Karpas-422 (cell line): ENCODE data around the gene TMEM269. TPM values are rescaled to one million over a fixed set of nuclear protein-coding genes. Genes with fewer than 3 reads are reported as not detected.
A peak's percentile ranks its signal among the peaks of the same experiment; 100 is the strongest.
"Not testable (repeated sequence)": the region's sequence is repeated elsewhere in the genome, so short reads cannot be mapped to it uniquely, and the experiment has no call there.

ENCODE experiments used
- DNase-seq: peaks from one replicate; pipeline ENCODE4 v3.0.0-alpha.2; 2015
- H2AFZ ChIP-seq: fragments of 200-600 bp; sonication (generic); 2 replicates; pipeline ENCODE4 v1.6.1; 2014; ENCODE audit warnings: antibody characterized with exemption, low read length, mixed read lengths
- H3K27ac ChIP-seq: fragments of 200-600 bp; sonication (generic); 2 replicates; pipeline ENCODE4 v1.5.1; 2014; ENCODE audit warnings: mild to moderate bottlenecking, low read length, moderate library complexity
- H3K27me3 ChIP-seq: fragments of 200-600 bp; sonication (generic); 2 replicates; pipeline ENCODE4 v1.6.1; 2014; ENCODE audit warnings: low read length, mixed read lengths
- H3K36me3 ChIP-seq: fragments of 200-600 bp; sonication (generic); 2 replicates; pipeline ENCODE4 v1.6.1; 2014; ENCODE audit warnings: low read length, mixed read lengths; ENCODE audit not compliant: insufficient read depth
- H3K4me1 ChIP-seq: fragments of 200-600 bp; sonication (generic); 2 replicates; pipeline ENCODE4 v1.6.1; 2014; ENCODE audit warnings: mild to moderate bottlenecking, low read length, mixed read lengths
- H3K4me2 ChIP-seq: fragments of 200-600 bp; sonication (generic); 2 replicates; pipeline ENCODE4 v1.6.1; 2014; ENCODE audit warnings: low read length, low read depth, mild to moderate bottlenecking; ENCODE audit not compliant: poor library complexity, severe bottlenecking
- H3K4me3 ChIP-seq: fragments of 200-600 bp; sonication (generic); 2 replicates; pipeline ENCODE4 v1.5.1; 2014; ENCODE audit warnings: mild to moderate bottlenecking, antibody characterized with exemption, low read length, mixed read lengths
- H3K79me2 ChIP-seq: fragments of 200-600 bp; sonication (generic); 2 replicates; pipeline ENCODE4 v1.6.1; 2014; ENCODE audit warnings: mild to moderate bottlenecking, low read length, mixed read lengths
- H3K9ac ChIP-seq: fragments of 200-600 bp; sonication (generic); 2 replicates; pipeline ENCODE4 v1.6.0; 2014; ENCODE audit warnings: low read length
- H3K9me2 ChIP-seq: fragments of 200-600 bp; sonication (generic), shearing (Covaris generic); replicated peaks from 2 replicates; pipeline ENCODE4 v1.6.0; 2014; ENCODE audit warnings: mild to moderate bottlenecking, low read length, moderate library complexity; ENCODE audit not compliant: insufficient read depth
- H3K9me3 ChIP-seq: fragments of 300-700, 200-600 bp; sonication (generic); 2 replicates; pipeline ENCODE4 v1.6.1; 2014; ENCODE audit warnings: low read length, mixed read lengths
- H4K20me1 ChIP-seq: fragments of 200-600 bp; sonication (generic); 2 replicates; pipeline ENCODE4 v1.6.1; 2014; ENCODE audit warnings: mild to moderate bottlenecking, antibody characterized with exemption, low read length, low read depth; ENCODE audit not compliant: insufficient read depth
- total RNA-seq: library from RNA; depleted of rRNA; stranded (reverse); fragments of >200 nt; shearing (Covaris generic); gene quantifications from 2 replicates; pipeline ENCODE4 v1.2.3, GENCODE V29; 2014; ENCODE audit warnings: low replicate concordance

Gene TMEM269
- total RNA-seq, 1 experiment from 2014 or later: not detected

GRCh38 chr1:42744148-42744413 lies 40.7 kb upstream of the TMEM269 start:
- H3K4me1 ChIP-seq: no peaks in the 10 kb centered on the region
- no peaks in the 10 kb centered on the region for H3K27me3 ChIP-seq
- H2AFZ ChIP-seq: no peak overlapping the region
- no peak overlapping the region for H3K4me2 ChIP-seq
- no peaks in the 10 kb centered on the region for H3K79me2 ChIP-seq
- no peak overlapping the region for H3K4me3 ChIP-seq
- H3K27ac ChIP-seq: no peak overlapping the region
- DNase-seq: no peak
- H3K9me2 ChIP-seq: no peaks in the 10 kb centered on the region
- H3K36me3 ChIP-seq: peaks cover 7% of the 10 kb centered on the region; the same call in 1 of the 2 replicates
- H3K9me3 ChIP-seq: no peaks in the 10 kb centered on the region
- H4K20me1 ChIP-seq: no peaks in the 10 kb centered on the region
- H3K9ac ChIP-seq: no peak overlapping the region

GRCh38 chr1:42745851-42746250 lies 38.9 kb upstream of the TMEM269 start:
- Histone ChIP-seq H3K27me3 (no peaks in the 10 kb centered on the region), H3K9me3 (no peaks in the 10 kb centered on the region), H3K4me2 (no peak overlapping the region), H3K4me3 (no peak overlapping the region), H3K4me1 (no peaks in the 10 kb centered on the region), H3K27ac (no peak overlapping the region), H4K20me1 (no peaks in the 10 kb centered on the region), H3K36me3 (peaks cover 7% of the 10 kb centered on the region; the same call in 1 of the 2 replicates), H2AFZ (no peak overlapping the region), H3K9ac (no peak overlapping the region), H3K79me2 (no peaks in the 10 kb centered on the region), H3K9me2 (no peaks in the 10 kb centered on the region)
- no peak for DNase-seq

DNA sequence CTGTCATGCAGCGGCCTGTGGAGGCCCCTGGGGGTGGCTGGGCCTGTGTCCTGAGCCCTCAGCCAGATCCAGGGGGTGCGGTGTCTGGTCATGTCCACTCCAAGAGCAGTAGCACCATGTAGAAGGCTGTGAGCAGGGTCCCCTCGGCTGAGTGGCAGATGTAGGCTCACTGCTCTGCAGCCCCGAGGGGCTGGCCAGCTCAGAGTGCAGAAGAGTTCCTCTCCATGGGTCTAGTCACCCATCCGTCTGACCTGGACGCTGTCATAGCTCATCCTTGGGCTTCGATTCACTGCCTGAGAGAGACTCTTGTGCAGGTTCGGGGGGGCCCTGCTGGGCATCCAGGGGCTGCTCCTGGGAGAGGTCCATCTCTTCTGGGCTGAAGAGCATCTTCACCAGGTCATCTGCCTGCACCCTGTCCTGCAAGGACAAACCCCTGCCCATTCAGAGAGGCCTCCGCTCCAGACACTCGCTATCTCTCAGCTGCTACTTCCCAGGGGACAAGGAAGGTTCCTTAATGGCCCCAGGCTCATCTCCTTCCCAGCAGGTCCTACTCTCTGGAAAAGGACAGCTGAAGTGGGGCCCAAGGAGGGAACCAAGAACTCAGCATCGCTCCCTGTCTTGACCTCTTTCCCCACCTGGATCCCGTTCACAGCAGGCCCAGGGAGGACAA lies 38.2 kb upstream of the TMEM269 start:
- H3K79me2 ChIP-seq: no peaks in the 10 kb centered on the region
- no peak overlapping the region for H3K4me3 ChIP-seq
- no peaks in the 10 kb centered on the region for H4K20me1 ChIP-seq
- no peak for DNase-seq
- H3K27me3 ChIP-seq: no peaks in the 10 kb centered on the region
- peaks cover 7% of the 10 kb centered on the region; the same call in 1 of the 2 replicates for H3K36me3 ChIP-seq
- no peaks in the 10 kb centered on the region for H3K4me1 ChIP-seq
- no peak overlapping the region for H3K4me2 ChIP-seq
- H3K27ac ChIP-seq: no peak overlapping the region
- H2AFZ ChIP-seq: no peak overlapping the region
- H3K9me3 ChIP-seq: no peaks in the 10 kb centered on the region
- H3K9me2 ChIP-seq: no peaks in the 10 kb centered on the region
- H3K9ac ChIP-seq: no peak overlapping the region

DNA sequence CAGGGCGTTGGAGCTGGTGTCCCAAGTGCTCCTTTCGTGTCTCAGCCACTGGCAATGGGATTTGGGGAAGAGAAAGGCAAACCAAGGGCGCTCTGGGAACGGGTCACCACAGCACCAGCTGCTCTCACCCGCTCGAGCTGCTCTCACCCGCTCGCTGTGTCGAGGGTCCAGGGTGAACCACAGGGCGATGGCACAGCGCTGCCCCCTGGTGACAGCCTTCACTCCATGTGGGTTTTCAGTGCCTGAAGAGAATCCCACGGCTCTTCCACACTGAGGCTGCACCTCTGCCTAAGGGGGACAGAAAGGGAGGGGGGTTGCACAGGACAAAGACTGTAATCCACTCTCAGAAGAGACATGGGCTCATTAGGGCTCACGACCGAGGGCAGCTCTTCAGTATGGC lies 37.7 kb upstream of the TMEM269 start:
- Histone ChIP-seq H3K4me2 (no peak overlapping the region), H3K27me3 (no peaks in the 10 kb centered on the region), H3K4me1 (no peaks in the 10 kb centered on the region), H3K4me3 (no peak overlapping the region), H3K9me3 (no peaks in the 10 kb centered on the region), H3K79me2 (no peaks in the 10 kb centered on the region), H4K20me1 (no peaks in the 10 kb centered on the region), H3K36me3 (peaks cover 11% of the 10 kb centered on the region; the same call in 1 of the 2 replicates), H3K9me2 (no peaks in the 10 kb centered on the region), H3K9ac (no peak overlapping the region), H3K27ac (no peak overlapping the region), H2AFZ (no peak overlapping the region)
- peak; percentile 75 for DNase-seq

GRCh38 chr1:42748021-42748420 lies 36.8 kb upstream of the TMEM269 start:
- no peak for DNase-seq
- H3K9me3 ChIP-seq: no peaks in the 10 kb centered on the region
- H2AFZ ChIP-seq: no peak overlapping the region
- no peaks in the 10 kb centered on the region for H3K79me2 ChIP-seq
- no peaks in the 10 kb centered on the region for H3K27me3 ChIP-seq
- H3K36me3 ChIP-seq: peaks cover 14% of the 10 kb centered on the region; the same call in 1 of the 2 replicates
- no peaks in the 10 kb centered on the region for H4K20me1 ChIP-seq
- no peak overlapping the region for H3K4me3 ChIP-seq
- no peak overlapping the region for H3K9ac ChIP-seq
- H3K4me2 ChIP-seq: no peak overlapping the region
- H3K9me2 ChIP-seq: no peaks in the 10 kb centered on the region
- H3K4me1 ChIP-seq: peaks cover under 1% of the 10 kb centered on the region; the same call in 1 of the 2 replicates
- no peak overlapping the region for H3K27ac ChIP-seq

- H3K36me3 ChIP-seq: peaks cover 17% of the 10 kb centered on the region; the same call in 1 of the 2 replicates
- DNase-seq: no peak
- no peak overlapping the region for H3K4me3 ChIP-seq
Measured at GRCh38 chr1:42748461-42749410, 36.1 kb upstream of the TMEM269 start.

GRCh38 chr1:42750041-42750440 lies 34.8 kb upstream of the TMEM269 start:
- Histone ChIP-seq H3K27ac (no peak overlapping the region), H3K9ac (no peak overlapping the region), H3K9me2 (no peaks in the 10 kb centered on the region), H3K4me1 (peaks cover 5% of the 10 kb centered on the region; the same call in 1 of the 2 replicates), H3K9me3 (no peaks in the 10 kb centered on the region), H3K27me3 (no peaks in the 10 kb centered on the region), H3K79me2 (no peaks in the 10 kb centered on the region), H3K4me2 (no peak overlapping the region), H3K36me3 (peaks cover 23% of the 10 kb centered on the region; the same call in 1 of the 2 replicates), H4K20me1 (no peaks in the 10 kb centered on the region), H2AFZ (no peak overlapping the region), H3K4me3 (no peak overlapping the region)
- DNase-seq: no peak

More at GRCh38 chr1:42748461-42749410, 36.1 kb upstream of the TMEM269 start:
- Histone ChIP-seq H4K20me1 (no peaks in the 10 kb centered on the region), H3K9me3 (no peaks in the 10 kb centered on the region), H3K4me2 (no peak overlapping the region), H3K27me3 (no peaks in the 10 kb centered on the region), H3K27ac (no peak overlapping the region), H2AFZ (no peak overlapping the region), H3K4me1 (peaks cover 5% of the 10 kb centered on the region; the same call in 1 of the 2 replicates), H3K9ac (no peak overlapping the region), H3K79me2 (no peaks in the 10 kb centered on the region), H3K9me2 (no peaks in the 10 kb centered on the region)

DNA sequence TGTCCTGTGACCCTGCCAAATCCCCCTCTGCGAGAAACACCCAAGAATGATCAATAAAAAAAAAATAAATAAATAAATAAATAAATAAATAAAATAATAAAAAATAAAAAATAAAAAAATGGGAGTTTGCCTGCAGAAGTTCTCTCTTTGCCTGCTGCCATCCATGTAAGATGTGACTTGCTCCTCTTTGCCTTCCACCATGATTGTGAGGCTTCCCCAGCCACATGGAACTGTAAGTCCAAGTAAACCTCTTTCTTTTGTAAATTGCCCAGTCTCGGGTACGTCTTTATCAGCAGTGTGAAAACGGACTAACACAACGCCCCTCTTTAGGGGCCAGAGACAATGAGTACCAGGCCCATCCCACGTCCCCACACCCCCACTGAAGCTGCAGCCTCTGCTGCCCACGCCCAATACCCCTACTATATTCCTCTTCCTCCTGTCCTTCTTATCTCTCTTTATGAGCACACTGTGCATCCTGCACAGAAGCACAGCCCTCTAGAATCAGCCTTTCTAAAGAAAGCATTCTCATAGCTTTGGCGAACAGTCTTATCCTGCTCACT lies 33.2 kb upstream of the TMEM269 start:
- H3K36me3 ChIP-seq: peaks cover 17% of the 10 kb centered on the region; the same call in 1 of the 2 replicates

More for the DNA sequence above, 33.2 kb upstream of the TMEM269 start:
- H3K27ac ChIP-seq, H3K79me2 ChIP-seq, H3K27me3 ChIP-seq, H2AFZ ChIP-seq, H3K4me3 ChIP-seq, H3K4me2 ChIP-seq, H3K4me1 ChIP-seq, H3K9me2 ChIP-seq, H3K9me3 ChIP-seq, DNase-seq, H3K9ac ChIP-seq, H4K20me1 ChIP-seq: not testable (repeated sequence)
